GM13976 (cell line): ENCODE data around the gene CCDC179.

Experiments used
- DNase-seq: peaks from one replicate; pipeline ENCODE4 v3.0.0; 2012; ENCODE audit warnings: low spot score
- CTCF ChIP-seq: IDR thresholded peaks from 2 replicates; pipeline ENCODE4 v1.5.1; 2012; ENCODE audit warnings: borderline replicate concordance, mild to moderate bottlenecking; ENCODE audit not compliant: insufficient read depth; ENCODE audit errors: extremely low read depth, missing control alignments, control extremely low read depth
- in situ Hi-C: fragments of 300-500 bp; cut with MboI; formaldehyde crosslinking; loops from one replicate; pipeline ENCODE4 v1.12.0; 2022; ENCODE audit warnings: low sequenced_read_pairs, mixed read lengths, inconsistent platforms; ENCODE audit not compliant: unreplicated experiment

Gene CCDC179

GRCh38 chr11:22828373-22828772, 31.9 kb downstream of the CCDC179 start:
- no peak for DNase-seq
- no peak for TF ChIP-seq CTCF
- in situ Hi-C loops = loop anchor here (10.0 kb wide), 1 partner anchor 494 kb away; the partner anchor contains the start of gene SLC17A6

GRCh38 chr11:22822203-22822602, 38.1 kb downstream of the CCDC179 start:
- DNase-seq = no peak
- in situ Hi-C loops = loop anchor here (10.0 to 25.0 kb wide), 2 partner anchors 487 to 635 kb away; partner anchors contain the start of genes ANO5 and SLC17A6
- TF ChIP-seq CTCF = no peak

- in situ Hi-C loops = loop anchor here (25.0 kb wide), 1 partner anchor 623 kb away; the partner anchor contains the start of gene ANO5
- no peak for DNase-seq
- no peak for TF ChIP-seq CTCF
Observed at GRCh38 chr11:22809893-22810292, 50.4 kb downstream of the CCDC179 start.

GRCh38 chr11:22808571-22809197, 51.6 kb downstream of the CCDC179 start:
- DNase-seq = no peak
- in situ Hi-C loops = loop anchor here (25.0 kb wide), 1 partner anchor 621 kb away; the partner anchor contains the start of gene ANO5
- no peak for TF ChIP-seq CTCF

- DNase-seq = no peak
- in situ Hi-C loops = loop anchor here (25.0 kb wide), 1 partner anchor 621 kb away; the partner anchor contains the start of gene ANO5
- TF ChIP-seq CTCF = no peak
Observed at GRCh38 chr11:22807855-22808570, 52.3 kb downstream of the CCDC179 start.

GRCh38 chr11:22807391-22807790, 52.9 kb downstream of the CCDC179 start:
- TF ChIP-seq CTCF = no peak
- in situ Hi-C loops = loop anchor here (25.0 kb wide), 1 partner anchor 620 kb away; the partner anchor contains the start of gene ANO5
- no peak for DNase-seq
